Spleen (tissue), 11 donors: Measurements from ENCODE around the gene GNPAT. TPM values are rescaled to one million over a fixed set of nuclear protein-coding genes. Genes with fewer than 3 reads are reported as not detected.

ENCODE experiments used
- DNase-seq: peaks from one replicate; pipeline ENCODE4 v3.0.0-alpha.2; 2020
- H3K27ac ChIP-seq, 8 donors: fragments of 200-600 bp; sonication (generic) in 7 of 8; 1 replicate in 4 of 8; 2 replicates in 4 of 8; pipeline versions ENCODE4 v1.5.0 to v1.8.0; 2016 to 2021; ENCODE audit warnings: inconsistent platforms in 4 of 8, mild to moderate bottlenecking in 4 of 8, moderate library complexity in 1 of 8
- H3K27me3 ChIP-seq, 7 donors: fragments of 200-600 bp; sonication (generic) in 6 of 7; replicated peaks in 1 of 7; 1 replicate in 4 of 7; 2 replicates in 3 of 7; pipeline versions ENCODE4 v1.5.0 to v1.8.0; 2016 to 2021; ENCODE audit warnings: inconsistent platforms in 3 of 7, mild to moderate bottlenecking in 1 of 7
- H3K36me3 ChIP-seq, 6 donors: fragments of 200-600 bp; sonication (generic) in 5 of 6; 1 replicate in 4 of 6; 2 replicates in 2 of 6; pipeline versions ENCODE4 v1.5.0 to v1.8.0; 2016 to 2021; ENCODE audit warnings: inconsistent platforms in 2 of 6
- H3K4me1 ChIP-seq, 6 donors: fragments of 200-600 bp; sonication (generic) in 5 of 6; 1 replicate in 3 of 6; 2 replicates in 3 of 6; pipeline versions ENCODE4 v1.5.0 to v1.8.0; 2016 to 2021; ENCODE audit warnings: inconsistent platforms in 3 of 6
- H3K4me3 ChIP-seq, 8 donors: fragments of 200-600 bp; sonication (generic) in 7 of 8; 1 replicate in 4 of 8; 2 replicates in 4 of 8; pipeline versions ENCODE4 v1.5.0 to v1.8.0; 2016 to 2021; ENCODE audit warnings: inconsistent platforms in 4 of 8, mild to moderate bottlenecking in 4 of 8, moderate library complexity in 2 of 8
- H3K9me3 ChIP-seq, 8 donors: fragments of 200-600 bp; sonication (generic) in 7 of 8; 1 replicate in 4 of 8; 2 replicates in 4 of 8; pipeline versions ENCODE4 v1.5.0 to v1.8.0; 2016 to 2021; ENCODE audit warnings: inconsistent platforms in 4 of 8
- CTCF ChIP-seq, 11 experiments: fragments of 200-600 bp in 7 of 11; fragments of 450-650 bp in 4 of 11; sonication (generic) in 4 of 11; IDR thresholded peaks in 8 of 11; conservative IDR thresholded peaks in 3 of 11; 1 replicate in 7 of 11; 2 replicates in 4 of 11; pipeline versions ENCODE4 v1.4.0 to v1.8.0; 2016 to 2021; ENCODE audit warnings: antibody characterized with exemption in 11 of 11, inconsistent platforms in 4 of 11, mild to moderate bottlenecking in 1 of 11
- POLR2A ChIP-seq, 3 donors: fragments of 450-650 bp; IDR thresholded peaks; one replicate each; pipeline ENCODE4 v1.5.1; 2017; ENCODE audit warnings: antibody characterized with exemption in 3 of 3, mild to moderate bottlenecking in 1 of 3
- POLR2AphosphoS5 ChIP-seq, 3 donors: sonication (generic); formaldehyde crosslinking; IDR thresholded peaks; one replicate each; pipeline ENCODE4 v1.5.1; 2017; ENCODE audit warnings: antibody characterized with exemption in 3 of 3
- WGBS, 5 donors: extraction: QIAGEN DNeasy Blood & Tissue Kit in 3 of 5; methylation state at CpG; one replicate each; pipeline versions ENCODE4 v1.1.5 to v1.1.7; 2013 to 2018; 5-methylcytosine and 5-hydroxymethylcytosine counted together
- intact Hi-C: fragments of 100-400 bp; cut with DNase I; formaldehyde crosslinking; loops from one replicate; pipeline ENCODE4 v1.15.0; 2023; ENCODE audit warnings: low total_unique reads
- polyA plus RNA-seq, 3 donors: library from polyadenylated mRNA; stranded (reverse); fragments of 200-250 nt; gene quantifications; one replicate each; pipeline ENCODE4 v1.2.1, GENCODE V29; 2013
- total RNA-seq, 7 donors: library from RNA; depleted of rRNA in 3 of 7; stranded (reverse); fragments of >200 nt in 3 of 7; fragmentation: NEBNext Ultra II Directional in 4 of 7; extraction: Animal tissue kit (Norgen Biotek cat#: 25700) in 4 of 7; gene quantifications; one replicate each; pipeline versions ENCODE4 v1.1.0 to v1.2.1, GENCODE V29; 2016 to 2021
- donor health status: healthy with polysubstance abuse.
- donor health status: DM: no; HTN: no; CAD: no; lungs with moderate emphysema.
- donor health status: DM: no; HTN: no; CAD: no.
- donor health status: Bipolar disorder and iron deficiency.
- donor health status: healthy.
- donor health status: DM: no; HTN: no; CAD: no.
- donor health status: DM: yes; HTN: yes; CAD: no.

Gene GNPAT
- total and polyA plus RNA-seq, 10 donors: 27.7 to 42.9 (median 34.0) TPM

DNA sequence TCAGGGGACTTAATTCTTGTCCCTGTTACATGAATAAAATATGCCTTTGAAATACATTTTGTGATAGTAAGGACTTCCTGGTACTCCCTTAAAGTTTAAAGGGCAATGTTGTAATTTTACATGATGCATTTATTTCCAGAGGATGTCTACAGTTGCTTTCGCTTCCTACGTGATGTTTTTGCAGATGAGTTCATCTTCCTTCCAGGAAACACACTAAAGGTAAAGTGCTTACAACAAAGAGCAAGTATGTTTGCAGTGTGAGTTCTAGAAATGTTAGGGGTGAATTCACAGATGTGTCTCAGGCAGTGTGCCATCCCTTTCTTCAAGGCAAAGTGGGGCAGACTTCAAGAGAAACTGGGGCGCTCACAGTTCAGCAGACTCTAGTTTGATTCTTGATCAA lies 31.2 kb downstream of the GNPAT start:
- DNase-seq: no peak
- no peaks in the 10 kb centered on the region for H3K27me3 ChIP-seq
- no peaks in the 10 kb centered on the region for H3K4me1 ChIP-seq
- WGBS, 5 donors: 68 to 85% (median 73%) methylated on average over 3 of the region's 3 CpGs
- intact Hi-C loops: no loop called here
- H3K27ac ChIP-seq: no peak overlapping the region
- no peak overlapping the region for H3K4me3 ChIP-seq
- H3K36me3 ChIP-seq: peaks cover 0 to 100% (median 82%) of the 10 kb centered on the region in 6 donors
- no peak for TF ChIP-seq POLR2AphosphoS5 (IDR thresholded peaks at IDR 0.05)
- H3K9me3 ChIP-seq: no peaks in the 10 kb centered on the region

DNA sequence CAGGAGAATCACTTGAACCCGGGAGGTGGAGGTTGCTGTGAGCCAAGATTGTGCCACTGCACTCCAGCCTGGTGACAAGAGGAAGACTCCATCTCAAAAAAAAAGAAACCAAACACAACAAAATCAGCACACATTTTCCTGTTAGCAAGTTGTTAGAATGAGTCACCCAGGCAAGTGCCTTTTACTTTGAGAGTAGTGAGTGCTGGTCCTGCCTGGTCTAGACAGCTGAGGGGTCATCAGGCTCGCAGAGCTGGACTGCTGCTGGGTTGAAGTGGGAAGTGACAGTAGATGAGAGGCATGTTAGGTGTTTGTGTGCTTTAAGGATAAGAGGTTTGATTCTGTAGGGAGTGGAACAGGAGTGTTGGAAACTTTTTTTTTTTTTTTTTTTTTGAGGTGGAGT lies 31.9 kb downstream of the GNPAT start:
- no peak overlapping the region for H3K27ac ChIP-seq
- 94 to 98% (median 95%) methylated on average over 2 of the region's 2 CpGs for WGBS, 5 donors
- H3K4me1 ChIP-seq: no peaks in the 10 kb centered on the region
- intact Hi-C loops: no loop called here
- peaks cover 0 to 100% (median 79%) of the 10 kb centered on the region in 6 donors for H3K36me3 ChIP-seq
- TF ChIP-seq POLR2AphosphoS5 (IDR thresholded peaks at IDR 0.05): no peak
- no peak for TF ChIP-seq CTCF (IDR thresholded peaks at IDR 0.05 in 8 of 11, conservative IDR thresholded peaks at IDR 0.05 in 3 of 11)
- TF ChIP-seq POLR2A (IDR thresholded peaks at IDR 0.05): no peak
- no peak overlapping the region for H3K4me3 ChIP-seq
- no peaks in the 10 kb centered on the region for H3K27me3 ChIP-seq
- DNase-seq: no peak
- H3K9me3 ChIP-seq: no peaks in the 10 kb centered on the region

GRCh38 chr1:231274119-231274825 lies 33.3 kb downstream of the GNPAT start:
- Histone ChIP-seq H3K27ac (no peak overlapping the region), H3K9me3 (no peaks in the 10 kb centered on the region), H3K27me3 (no peaks in the 10 kb centered on the region), H3K36me3 (peaks cover 0 to 97% (median 67%) of the 10 kb centered on the region in 6 donors), H3K4me3 (no peak overlapping the region), H3K4me1 (no peaks in the 10 kb centered on the region)
- WGBS, 5 donors: 85 to 92% (median 89%) methylated on average over 8 of the region's 8 CpGs
- DNase-seq: no peak
- intact Hi-C loops: no loop called here
- TF ChIP-seq POLR2A (IDR thresholded peaks at IDR 0.05) (no peak), POLR2AphosphoS5 (IDR thresholded peaks at IDR 0.05) (no peak), CTCF (IDR thresholded peaks at IDR 0.05 in 8 of 11, conservative IDR thresholded peaks at IDR 0.05 in 3 of 11) (no peak)

GRCh38 chr1:231278100-231278790 lies 37.2 kb downstream of the GNPAT start:
- no peak for TF ChIP-seq POLR2A (IDR thresholded peaks at IDR 0.05)
- Histone ChIP-seq H3K27ac (no peak overlapping the region), H3K27me3 (no peaks in the 10 kb centered on the region), H3K4me1 (no peaks in the 10 kb centered on the region), H3K9me3 (no peaks in the 10 kb centered on the region), H3K36me3 (peaks cover 0 to 59% (median 44%) of the 10 kb centered on the region in 6 donors), H3K4me3 (no peak overlapping the region)
- intact Hi-C loops: no loop called here
- 91 to 96% (median 95%) methylated on average over 8 to 9 of the region's 9 CpGs for WGBS, 5 donors
- DNase-seq: no peak

GRCh38 chr1:231279081-231279480 lies 38.1 kb downstream of the GNPAT start:
- no peak overlapping the region for H3K27ac ChIP-seq
- H3K36me3 ChIP-seq: peaks cover 0 to 51% (median 35%) of the 10 kb centered on the region in 6 donors
- no peaks in the 10 kb centered on the region for H3K9me3 ChIP-seq
- WGBS, 5 donors: 82 to 96% (median 94%) methylated on average over 1 of the region's 1 CpG
- DNase-seq: no peak
- no peaks in the 10 kb centered on the region for H3K27me3 ChIP-seq
- TF ChIP-seq POLR2AphosphoS5 (IDR thresholded peaks at IDR 0.05): no peak
- TF ChIP-seq CTCF (IDR thresholded peaks at IDR 0.05 in 8 of 11, conservative IDR thresholded peaks at IDR 0.05 in 3 of 11): no peak
- TF ChIP-seq POLR2A (IDR thresholded peaks at IDR 0.05): no peak
- H3K4me1 ChIP-seq: no peaks in the 10 kb centered on the region
- no peak overlapping the region for H3K4me3 ChIP-seq
- intact Hi-C loops: no loop called here
